ENCODE data around the gene PTPRH. TPM values are rescaled to one million over a fixed set of nuclear protein-coding genes. Genes with fewer than 3 reads are reported as not detected.
A peak's percentile ranks its signal among the peaks of the same experiment; 100 is the strongest.

Gene PTPRH
- total and polyA plus RNA-seq, 9 of the 15 experiments (the other 6 are each of a cell fraction or from before 2014, with no cell fraction given), result 0.87 to 34.3 (median 22.7) TPM

DNA sequence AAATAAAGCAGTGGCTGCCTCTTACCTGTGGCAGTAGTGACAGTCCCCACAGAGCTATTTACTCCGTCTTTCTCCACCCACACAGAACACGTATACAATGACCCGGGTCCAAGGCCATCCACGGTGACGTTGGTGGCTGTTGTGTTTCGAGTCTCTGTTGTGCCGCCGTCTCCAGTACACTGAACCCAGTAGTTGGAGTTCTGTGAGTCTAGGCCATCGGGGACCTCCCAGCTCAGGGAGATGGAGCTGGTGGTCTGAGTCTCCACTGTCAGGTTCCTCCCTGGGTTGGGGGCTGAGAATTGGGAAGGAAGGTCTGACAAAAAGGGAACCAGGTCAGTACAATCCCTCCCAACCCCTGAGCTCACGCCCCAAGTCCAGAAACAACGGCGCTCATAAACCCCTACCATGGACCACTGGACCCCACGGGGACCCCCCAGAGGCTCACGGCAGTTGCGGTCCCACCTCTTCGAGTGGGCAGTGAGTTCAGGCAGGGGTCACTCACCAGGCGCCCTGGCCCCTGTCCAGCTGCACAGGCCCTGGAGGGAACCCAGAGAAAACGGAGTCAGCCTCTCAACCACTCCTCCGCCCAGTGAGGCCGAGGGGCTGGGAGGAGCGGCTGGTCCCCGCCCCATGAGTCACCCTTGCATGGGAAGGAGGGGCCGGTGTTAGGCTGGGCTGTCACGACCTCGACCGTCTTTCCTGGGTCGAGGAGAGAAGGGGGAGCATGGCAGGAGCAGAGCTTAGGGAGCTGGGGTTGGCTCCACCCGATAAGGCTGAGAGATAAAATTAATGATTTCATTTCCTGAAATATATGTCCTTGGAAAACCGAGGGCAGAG, 2.4 kb downstream of the PTPRH start (continued):
- TF ChIP-seq, protein P1, sequence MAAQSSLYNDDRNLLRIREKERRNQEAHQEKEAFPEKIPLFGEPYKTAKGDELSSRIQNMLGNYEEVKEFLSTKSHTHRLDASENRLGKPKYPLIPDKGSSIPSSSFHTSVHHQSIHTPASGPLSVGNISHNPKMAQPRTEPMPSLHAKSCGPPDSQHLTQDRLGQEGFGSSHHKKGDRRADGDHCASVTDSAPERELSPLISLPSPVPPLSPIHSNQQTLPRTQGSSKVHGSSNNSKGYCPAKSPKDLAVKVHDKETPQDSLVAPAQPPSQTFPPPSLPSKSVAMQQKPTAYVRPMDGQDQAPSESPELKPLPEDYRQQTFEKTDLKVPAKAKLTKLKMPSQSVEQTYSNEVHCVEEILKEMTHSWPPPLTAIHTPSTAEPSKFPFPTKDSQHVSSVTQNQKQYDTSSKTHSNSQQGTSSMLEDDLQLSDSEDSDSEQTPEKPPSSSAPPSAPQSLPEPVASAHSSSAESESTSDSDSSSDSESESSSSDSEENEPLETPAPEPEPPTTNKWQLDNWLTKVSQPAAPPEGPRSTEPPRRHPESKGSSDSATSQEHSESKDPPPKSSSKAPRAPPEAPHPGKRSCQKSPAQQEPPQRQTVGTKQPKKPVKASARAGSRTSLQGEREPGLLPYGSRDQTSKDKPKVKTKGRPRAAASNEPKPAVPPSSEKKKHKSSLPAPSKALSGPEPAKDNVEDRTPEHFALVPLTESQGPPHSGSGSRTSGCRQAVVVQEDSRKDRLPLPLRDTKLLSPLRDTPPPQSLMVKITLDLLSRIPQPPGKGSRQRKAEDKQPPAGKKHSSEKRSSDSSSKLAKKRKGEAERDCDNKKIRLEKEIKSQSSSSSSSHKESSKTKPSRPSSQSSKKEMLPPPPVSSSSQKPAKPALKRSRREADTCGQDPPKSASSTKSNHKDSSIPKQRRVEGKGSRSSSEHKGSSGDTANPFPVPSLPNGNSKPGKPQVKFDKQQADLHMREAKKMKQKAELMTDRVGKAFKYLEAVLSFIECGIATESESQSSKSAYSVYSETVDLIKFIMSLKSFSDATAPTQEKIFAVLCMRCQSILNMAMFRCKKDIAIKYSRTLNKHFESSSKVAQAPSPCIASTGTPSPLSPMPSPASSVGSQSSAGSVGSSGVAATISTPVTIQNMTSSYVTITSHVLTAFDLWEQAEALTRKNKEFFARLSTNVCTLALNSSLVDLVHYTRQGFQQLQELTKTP (IDR thresholded peaks at IDR 0.05; ENCODE audit: low read depth in 1 of 2, partially characterized antibody in 2 of 2), result peak in 1 of 2 experiments; percentile 38
- TF ChIP-seq FOSL1 (tag; conservative IDR thresholded peaks at IDR 0.05), result peak; percentile 97
- TF ChIP-seq ZNF785 (CRISPR knock-in tag; IDR thresholded peaks at IDR 0.05), result no peak
- TF ChIP-seq KDM4B (IDR thresholded peaks at IDR 0.05; ENCODE audit: borderline replicate concordance in 2 of 2, low read depth in 1 of 2), result peak in 1 of 2 experiments; percentile 51; a peak in 1 of 4 replicates
- TF ChIP-seq ETV5 (CRISPR knock-in tag; IDR thresholded peaks at IDR 0.05; ENCODE audit: low read depth), result peak; percentile 56; the same call in 1 of the 2 replicates
- no peak for TF ChIP-seq CBFB (CRISPR knock-in tag; IDR thresholded peaks at IDR 0.05)
- TF ChIP-seq YY1 (IDR thresholded peaks at IDR 0.05; ENCODE audit: borderline replicate concordance in 1 of 3, control insufficient read depth in 1 of 3, extremely low read depth in 1 of 3, insufficient read depth in 3 of 3, insufficient read length in 1 of 3, insufficient replicate concordance in 2 of 3, low read depth in 1 of 3, low read length in 2 of 3), result peak in 1 of 3 experiments; percentile 12
- TF ChIP-seq ZNF766 (CRISPR knock-in tag; conservative IDR thresholded peaks at IDR 0.05), result no peak; the same call in 1 of the 2 replicates
- TF ChIP-seq KHSRP (IDR thresholded peaks at IDR 0.05), result no peak
- TF ChIP-seq LEF1 (IDR thresholded peaks at IDR 0.05), result peak; percentile 63; the same call in 1 of the 2 replicates
- TF ChIP-seq RBBP5 (IDR thresholded peaks at IDR 0.05; ENCODE audit: borderline replicate concordance, insufficient read depth, low read length, poor library complexity, severe bottlenecking), result peak; percentile 65
- TF ChIP-seq ZNF224 (CRISPR knock-in tag; IDR thresholded peaks at IDR 0.05), result no peak
- no peak for TF ChIP-seq NFXL1 (CRISPR knock-in tag; IDR thresholded peaks at IDR 0.05)
- no peak for TF ChIP-seq TCF15 (CRISPR knock-in tag; IDR thresholded peaks at IDR 0.05)
- 0 out of 2 replicates have a peak, but pooled peaks have one; percentile 29 for TF ChIP-seq ZBED1 (IDR thresholded peaks at IDR 0.05)
- peak; percentile 94 for TF ChIP-seq TFAP4 (CRISPR knock-in tag; IDR thresholded peaks at IDR 0.05; ENCODE audit: borderline replicate concordance)
- peak in 1 of 2 experiments; percentile 81; a peak in 2 of 4 replicates for TF ChIP-seq SRF (CRISPR knock-in tag; IDR thresholded peaks at IDR 0.05)

Measured in K562 (cell line).